OCI-LY3 (cell line): ENCODE data around the gene ORC1.

ENCODE experiments used
- H2AFZ ChIP-seq: fragments of 200-600, 300-600 bp; shearing (Covaris generic); 2 replicates; pipeline ENCODE4 v1.6.0; 2014; ENCODE audit warnings: antibody characterized with exemption, low read depth, low read length
- H3K27ac ChIP-seq: fragments of 200-600, 300-600 bp; sonication (generic); 2 replicates; pipeline ENCODE4 v1.5.1; 2014; ENCODE audit warnings: mild to moderate bottlenecking, low read length, moderate library complexity, mixed read lengths
- H3K27me3 ChIP-seq: fragments of 200-600, 300-600 bp; sonication (generic); 2 replicates; pipeline ENCODE4 v1.6.1; 2014; ENCODE audit warnings: low read depth, low read length, mixed read lengths
- H3K36me3 ChIP-seq: fragments of 200-600, 300-600 bp; sonication (generic); replicated peaks from 2 replicates; pipeline ENCODE3; 2014; ENCODE audit warnings: low read depth, low read length, mixed read lengths
- H3K4me1 ChIP-seq: fragments of 300-600, 200-600 bp; sonication (generic); 2 replicates; pipeline ENCODE4 v1.6.1; 2014; ENCODE audit warnings: low read length, mixed read lengths
- H3K4me2 ChIP-seq: fragments of 200-600, 300-600 bp; sonication (generic); 2 replicates; pipeline ENCODE4 v1.6.1; 2014; ENCODE audit warnings: low read length, mixed read lengths
- H3K4me3 ChIP-seq: fragments of 300-600, 200-600 bp; sonication (generic); 2 replicates; pipeline ENCODE4 v1.5.1; 2014; ENCODE audit warnings: antibody characterized with exemption, mild to moderate bottlenecking, low read length, moderate library complexity
- H3K79me2 ChIP-seq: fragments of 300-600, 200-600 bp; shearing (Covaris generic); 2 replicates; pipeline ENCODE4 v1.6.1; 2014; ENCODE audit warnings: mild to moderate bottlenecking, low read length, mixed read lengths
- H3K9ac ChIP-seq: fragments of 300-600, 200-600 bp; shearing (Covaris generic); 2 replicates; pipeline ENCODE4 v1.6.0; 2014; ENCODE audit warnings: mild to moderate bottlenecking, low read length, moderate library complexity
- H3K9me3 ChIP-seq: fragments of 200-600, 300-600 bp; shearing (Covaris generic); 2 replicates; pipeline ENCODE4 v1.6.1; 2014; ENCODE audit warnings: low read length, mixed read lengths; ENCODE audit not compliant: insufficient read depth
- H4K20me1 ChIP-seq: fragments of 200-600, 300-600 bp; sonication (generic); 2 replicates; pipeline ENCODE4 v1.6.1; 2016; ENCODE audit warnings: low read length, mixed read lengths; ENCODE audit not compliant: insufficient read depth
- EZH2phosphoT487 ChIP-seq: fragments of 200-600 bp; shearing (Covaris generic); IDR thresholded peaks from 2 replicates; pipeline ENCODE4 v1.6.1; 2018; ENCODE audit warnings: antibody characterized with exemption, mixed run types, low read depth
- TF ChIP-seq, protein P1 (sequence below): fragments of 200-600, 300-600 bp; sonication (generic); IDR thresholded peaks from 2 replicates; pipeline ENCODE4 v1.5.1; 2014; ENCODE audit warnings: antibody characterized with exemption, low read length, low read depth

ORC1 gene

GRCh38 chr1:52400131-52400530, 4.1 kb downstream of the ORC1 start:
- Histone ChIP-seq H3K4me3 (no peak overlapping the region), H3K9ac (no peak overlapping the region), H3K36me3 (peaks cover 35% of the 10 kb centered on the region), H3K79me2 (peaks cover 44% of the 10 kb centered on the region), H3K27ac (no peak overlapping the region), H3K4me1 (peaks cover 11% of the 10 kb centered on the region), H3K27me3 (no peaks in the 10 kb centered on the region), H3K4me2 (no peak overlapping the region), H4K20me1 (no peaks in the 10 kb centered on the region), H2AFZ (no peak overlapping the region), H3K9me3 (no peaks in the 10 kb centered on the region)
- TF ChIP-seq EZH2phosphoT487, result no peak
- TF ChIP-seq, protein P1, sequence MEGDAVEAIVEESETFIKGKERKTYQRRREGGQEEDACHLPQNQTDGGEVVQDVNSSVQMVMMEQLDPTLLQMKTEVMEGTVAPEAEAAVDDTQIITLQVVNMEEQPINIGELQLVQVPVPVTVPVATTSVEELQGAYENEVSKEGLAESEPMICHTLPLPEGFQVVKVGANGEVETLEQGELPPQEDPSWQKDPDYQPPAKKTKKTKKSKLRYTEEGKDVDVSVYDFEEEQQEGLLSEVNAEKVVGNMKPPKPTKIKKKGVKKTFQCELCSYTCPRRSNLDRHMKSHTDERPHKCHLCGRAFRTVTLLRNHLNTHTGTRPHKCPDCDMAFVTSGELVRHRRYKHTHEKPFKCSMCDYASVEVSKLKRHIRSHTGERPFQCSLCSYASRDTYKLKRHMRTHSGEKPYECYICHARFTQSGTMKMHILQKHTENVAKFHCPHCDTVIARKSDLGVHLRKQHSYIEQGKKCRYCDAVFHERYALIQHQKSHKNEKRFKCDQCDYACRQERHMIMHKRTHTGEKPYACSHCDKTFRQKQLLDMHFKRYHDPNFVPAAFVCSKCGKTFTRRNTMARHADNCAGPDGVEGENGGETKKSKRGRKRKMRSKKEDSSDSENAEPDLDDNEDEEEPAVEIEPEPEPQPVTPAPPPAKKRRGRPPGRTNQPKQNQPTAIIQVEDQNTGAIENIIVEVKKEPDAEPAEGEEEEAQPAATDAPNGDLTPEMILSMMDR, result no peak

GRCh38 chr1:52399629-52400028, 4.6 kb downstream of the ORC1 start:
- H4K20me1 ChIP-seq, result no peaks in the 10 kb centered on the region
- H3K79me2 ChIP-seq, result peaks cover 39% of the 10 kb centered on the region
- H3K4me3 ChIP-seq, result no peak overlapping the region
- peaks cover 38% of the 10 kb centered on the region for H3K36me3 ChIP-seq
- H3K27ac ChIP-seq, result no peak overlapping the region
- H3K9me3 ChIP-seq, result no peaks in the 10 kb centered on the region
- no peak overlapping the region for H3K4me2 ChIP-seq
- no peak overlapping the region for H2AFZ ChIP-seq
- peaks cover 11% of the 10 kb centered on the region for H3K4me1 ChIP-seq
- no peaks in the 10 kb centered on the region for H3K27me3 ChIP-seq
- TF ChIP-seq, protein P1, result no peak
- no peak for TF ChIP-seq EZH2phosphoT487
- no peak overlapping the region for H3K9ac ChIP-seq

GRCh38 chr1:52393174-52393573, 11.0 kb downstream of the ORC1 start:
- H4K20me1 ChIP-seq, result no peaks in the 10 kb centered on the region
- no peak overlapping the region for H3K9ac ChIP-seq
- no peaks in the 10 kb centered on the region for H3K9me3 ChIP-seq
- H3K4me2 ChIP-seq, result no peak overlapping the region
- no peaks in the 10 kb centered on the region for H3K4me1 ChIP-seq
- TF ChIP-seq, protein P1, result no peak
- TF ChIP-seq EZH2phosphoT487, result no peak
- H2AFZ ChIP-seq, result no peak overlapping the region
- peaks cover 37% of the 10 kb centered on the region for H3K36me3 ChIP-seq
- no peaks in the 10 kb centered on the region; the same call in 1 of the 2 replicates for H3K79me2 ChIP-seq
- no peak overlapping the region for H3K4me3 ChIP-seq
- H3K27ac ChIP-seq, result no peak overlapping the region
- no peaks in the 10 kb centered on the region for H3K27me3 ChIP-seq

- H3K27me3 ChIP-seq, result no peaks in the 10 kb centered on the region
- no peak for TF ChIP-seq EZH2phosphoT487
- TF ChIP-seq, protein P1, result no peak
These were observed 17.8 kb downstream of the ORC1 start for GRCh38 chr1:52386458-52386857.

More at GRCh38 chr1:52386458-52386857, 17.8 kb downstream of the ORC1 start:
- Histone ChIP-seq H2AFZ (no peak overlapping the region), H3K79me2 (no peaks in the 10 kb centered on the region), H3K4me2 (no peak overlapping the region), H3K36me3 (peaks cover 33% of the 10 kb centered on the region), H3K4me3 (no peak overlapping the region), H3K4me1 (no peaks in the 10 kb centered on the region), H3K9ac (no peak overlapping the region), H3K27ac (no peak overlapping the region), H4K20me1 (no peaks in the 10 kb centered on the region), H3K9me3 (no peaks in the 10 kb centered on the region)
